Panc1 (cell line): ENCODE measurements around the gene AGPAT4. TPM values are rescaled to one million over a fixed set of nuclear protein-coding genes. Genes with fewer than 3 reads are reported as not detected.
"Not testable (repeated sequence)": the region's sequence is repeated elsewhere in the genome, so short reads cannot be mapped to it uniquely, and the experiment has no call there.

Source experiments
- ATAC-seq: fragments of 200-7000 bp; cut with Tn5 transposase; 2 replicates; pipeline ENCODE4 v1.9.1; 2020; ENCODE audit warnings: mild to moderate bottlenecking, moderate library complexity
- BruUV-seq: library from RNA; stranded (reverse); fragments of 400-500 nt; replicated peaks from 2 replicates; lab custom pipeline; 2021; lab: Mats Ljungman, UMichigan
- CTCF ChIA-PET: fragments of 300-600 bp; sonication (Branson Sonifier 250); formaldehyde crosslinking; loops from one replicate; lab custom pipeline; 2022; ENCODE audit warnings: antibody characterized with exemption; lab: Charles Lee
- POLR2A ChIA-PET: fragments of 300-600 bp; sonication (Branson Sonifier 250); formaldehyde crosslinking; loops from one replicate; lab custom pipeline; 2022; ENCODE audit warnings: antibody characterized with exemption; lab: Charles Lee
- DNase-seq: peaks from one replicate; pipeline ENCODE4 v3.0.0-alpha.2; 2010; ENCODE audit warnings: low read depth, low spot score
- H3K27ac ChIP-seq: 2 replicates; pipeline ENCODE4 v1.5.1; 2011; ENCODE audit warnings: mild to moderate bottlenecking, low read length, inconsistent platforms
- H3K27me3 ChIP-seq: fragments of 200-500 bp; sonication (Bioruptor generic); 2 replicates; pipeline ENCODE4 v1.6.0; 2014; ENCODE audit warnings: low read length, inconsistent platforms; ENCODE audit not compliant: control insufficient read depth, insufficient read depth
- H3K36me3 ChIP-seq: fragments of 200-500 bp; sonication (Bioruptor generic); 2 replicates; pipeline ENCODE4 v1.5.1; 2014; ENCODE audit warnings: inconsistent platforms, mild to moderate bottlenecking, low read length, moderate library complexity; ENCODE audit not compliant: control insufficient read depth, insufficient read depth
- H3K4me1 ChIP-seq: 2 replicates; pipeline ENCODE4 v1.5.1; 2011; ENCODE audit warnings: inconsistent platforms, mild to moderate bottlenecking, low read length, moderate library complexity; ENCODE audit not compliant: control insufficient read depth, insufficient read depth
- H3K4me3 ChIP-seq, 2 experiments: 2 replicates each; pipeline ENCODE4 v1.5.1; 2011 to 2012; ENCODE audit warnings: low read depth in 2 of 2, low read length in 2 of 2, mild to moderate bottlenecking in 2 of 2, inconsistent platforms in 1 of 2, moderate library complexity in 1 of 2
- H3K9me3 ChIP-seq: fragments of 200-500 bp; sonication (Bioruptor generic); 2 replicates; pipeline ENCODE4 v1.5.1; 2014; ENCODE audit warnings: low read depth, mild to moderate bottlenecking, inconsistent platforms, low read length, moderate library complexity; ENCODE audit not compliant: control insufficient read depth, insufficient read depth
- POLR2AphosphoS5 ChIP-seq: IDR thresholded peaks from 2 replicates; pipeline ENCODE4 v1.6.1; 2012; ENCODE audit warnings: mild to moderate bottlenecking, low read depth, low read length, moderate library complexity
- SIN3A ChIP-seq: IDR thresholded peaks from 2 replicates; pipeline ENCODE4 v1.6.1; 2012; ENCODE audit warnings: low read depth, mild to moderate bottlenecking, low read length, moderate library complexity, borderline replicate concordance; ENCODE audit not compliant: insufficient read depth
- TCF7L2 ChIP-seq: IDR thresholded peaks from 2 replicates; pipeline ENCODE4 v1.6.1; 2011; ENCODE audit warnings: mild to moderate bottlenecking, low read depth, low read length, inconsistent platforms
- in situ Hi-C: cut with HindIII; loops from 2 replicates; pipeline ENCODE4 v1.10.0; 2016; ENCODE audit warnings: low sequenced_read_pairs, low pct_unique_long_range_greater_than_20kb
- intact Hi-C: fragments of 100-400 bp; cut with micrococcal nuclease; formaldehyde crosslinking; loops from one replicate; pipeline ENCODE4 v1.10.0; 2022; ENCODE audit not compliant: unreplicated experiment
- total RNA-seq: library from RNA; stranded (reverse); gene quantifications from one replicate; pipeline ENCODE4 v1.2.1, GENCODE V29; 2021; ENCODE audit not compliant: unreplicated experiment
- TF ChIP-seq, protein P1 (sequence below), 2 experiments: IDR thresholded peaks; 2 replicates each; pipeline ENCODE4 v1.6.1; 2011 to 2012; ENCODE audit warnings: low read depth in 2 of 2, control low read depth in 1 of 2, low read length in 1 of 2, mild to moderate bottlenecking in 1 of 2, moderate library complexity in 1 of 2; ENCODE audit not compliant: insufficient read depth in 1 of 2
- TF ChIP-seq, protein P2 (sequence below): fragments of 450-650 bp; IDR thresholded peaks from 2 replicates; pipeline ENCODE4 v1.5.1; 2017; ENCODE audit warnings: mild to moderate bottlenecking

AGPAT4 gene
- total RNA-seq, 1 experiment from 2014 or later: 12.9 TPM

GRCh38 chr6:161186173-161186769 is 87.6 kb downstream of the AGPAT4 start:
- POLR2A ChIA-PET: interaction anchor here (0.6 kb wide), 1 partner anchor 28 kb away, joined by 3 read pairs; no protein-coding TSS in a partner anchor
- intact Hi-C loops (no loop called here), in situ Hi-C loops (no loop called here)
- CTCF ChIA-PET: no interaction called here
- no peaks in the 10 kb centered on the region for H3K36me3 ChIP-seq
- H3K27ac ChIP-seq: no peak overlapping the region
- DNase-seq: peak; percentile 41
- no peak overlapping the region for H3K4me3 ChIP-seq
- no TSS peak for BruUV-seq
- peaks cover 2% of the 10 kb centered on the region; the same call in 1 of the 2 replicates for H3K4me1 ChIP-seq
- no peaks in the 10 kb centered on the region for H3K9me3 ChIP-seq
- TF ChIP-seq TCF7L2 (no peak), SIN3A (no peak), POLR2AphosphoS5 (no peak)
- TF ChIP-seq, protein P1, sequence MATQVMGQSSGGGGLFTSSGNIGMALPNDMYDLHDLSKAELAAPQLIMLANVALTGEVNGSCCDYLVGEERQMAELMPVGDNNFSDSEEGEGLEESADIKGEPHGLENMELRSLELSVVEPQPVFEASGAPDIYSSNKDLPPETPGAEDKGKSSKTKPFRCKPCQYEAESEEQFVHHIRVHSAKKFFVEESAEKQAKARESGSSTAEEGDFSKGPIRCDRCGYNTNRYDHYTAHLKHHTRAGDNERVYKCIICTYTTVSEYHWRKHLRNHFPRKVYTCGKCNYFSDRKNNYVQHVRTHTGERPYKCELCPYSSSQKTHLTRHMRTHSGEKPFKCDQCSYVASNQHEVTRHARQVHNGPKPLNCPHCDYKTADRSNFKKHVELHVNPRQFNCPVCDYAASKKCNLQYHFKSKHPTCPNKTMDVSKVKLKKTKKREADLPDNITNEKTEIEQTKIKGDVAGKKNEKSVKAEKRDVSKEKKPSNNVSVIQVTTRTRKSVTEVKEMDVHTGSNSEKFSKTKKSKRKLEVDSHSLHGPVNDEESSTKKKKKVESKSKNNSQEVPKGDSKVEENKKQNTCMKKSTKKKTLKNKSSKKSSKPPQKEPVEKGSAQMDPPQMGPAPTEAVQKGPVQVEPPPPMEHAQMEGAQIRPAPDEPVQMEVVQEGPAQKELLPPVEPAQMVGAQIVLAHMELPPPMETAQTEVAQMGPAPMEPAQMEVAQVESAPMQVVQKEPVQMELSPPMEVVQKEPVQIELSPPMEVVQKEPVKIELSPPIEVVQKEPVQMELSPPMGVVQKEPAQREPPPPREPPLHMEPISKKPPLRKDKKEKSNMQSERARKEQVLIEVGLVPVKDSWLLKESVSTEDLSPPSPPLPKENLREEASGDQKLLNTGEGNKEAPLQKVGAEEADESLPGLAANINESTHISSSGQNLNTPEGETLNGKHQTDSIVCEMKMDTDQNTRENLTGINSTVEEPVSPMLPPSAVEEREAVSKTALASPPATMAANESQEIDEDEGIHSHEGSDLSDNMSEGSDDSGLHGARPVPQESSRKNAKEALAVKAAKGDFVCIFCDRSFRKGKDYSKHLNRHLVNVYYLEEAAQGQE (IDR thresholded peaks at IDR 0.05; ENCODE audit: insufficient read depth in 1 of 2, low read depth in 2 of 2, low read length in 1 of 2): no peak
- TF ChIP-seq, protein P2, sequence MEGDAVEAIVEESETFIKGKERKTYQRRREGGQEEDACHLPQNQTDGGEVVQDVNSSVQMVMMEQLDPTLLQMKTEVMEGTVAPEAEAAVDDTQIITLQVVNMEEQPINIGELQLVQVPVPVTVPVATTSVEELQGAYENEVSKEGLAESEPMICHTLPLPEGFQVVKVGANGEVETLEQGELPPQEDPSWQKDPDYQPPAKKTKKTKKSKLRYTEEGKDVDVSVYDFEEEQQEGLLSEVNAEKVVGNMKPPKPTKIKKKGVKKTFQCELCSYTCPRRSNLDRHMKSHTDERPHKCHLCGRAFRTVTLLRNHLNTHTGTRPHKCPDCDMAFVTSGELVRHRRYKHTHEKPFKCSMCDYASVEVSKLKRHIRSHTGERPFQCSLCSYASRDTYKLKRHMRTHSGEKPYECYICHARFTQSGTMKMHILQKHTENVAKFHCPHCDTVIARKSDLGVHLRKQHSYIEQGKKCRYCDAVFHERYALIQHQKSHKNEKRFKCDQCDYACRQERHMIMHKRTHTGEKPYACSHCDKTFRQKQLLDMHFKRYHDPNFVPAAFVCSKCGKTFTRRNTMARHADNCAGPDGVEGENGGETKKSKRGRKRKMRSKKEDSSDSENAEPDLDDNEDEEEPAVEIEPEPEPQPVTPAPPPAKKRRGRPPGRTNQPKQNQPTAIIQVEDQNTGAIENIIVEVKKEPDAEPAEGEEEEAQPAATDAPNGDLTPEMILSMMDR: no peak
- H3K27me3 ChIP-seq: no peaks in the 10 kb centered on the region
- peak; percentile 88 for ATAC-seq

GRCh38 chr6:161181121-161181520 is 92.7 kb downstream of the AGPAT4 start:
- no TSS peak for BruUV-seq
- ATAC-seq (no peak), DNase-seq (no peak)
- TF ChIP-seq, protein P2: no peak
- TF ChIP-seq, protein P1 (IDR thresholded peaks at IDR 0.05; ENCODE audit: insufficient read depth in 1 of 2, low read depth in 2 of 2, low read length in 1 of 2): no peak
- TF ChIP-seq SIN3A: no peak
- TF ChIP-seq TCF7L2: no peak
- no peak for TF ChIP-seq POLR2AphosphoS5
- H3K36me3 ChIP-seq: no peaks in the 10 kb centered on the region
- no peak overlapping the region for H3K27ac ChIP-seq
- no peaks in the 10 kb centered on the region for H3K9me3 ChIP-seq
- CTCF ChIA-PET: no interaction called here
- no peaks in the 10 kb centered on the region; the same call in 1 of the 2 replicates for H3K4me1 ChIP-seq
- H3K4me3 ChIP-seq: no peak overlapping the region
- POLR2A ChIA-PET: no interaction called here
- intact Hi-C loops: no loop called here
- in situ Hi-C loops: no loop called here
- H3K27me3 ChIP-seq: no peaks in the 10 kb centered on the region

DNA sequence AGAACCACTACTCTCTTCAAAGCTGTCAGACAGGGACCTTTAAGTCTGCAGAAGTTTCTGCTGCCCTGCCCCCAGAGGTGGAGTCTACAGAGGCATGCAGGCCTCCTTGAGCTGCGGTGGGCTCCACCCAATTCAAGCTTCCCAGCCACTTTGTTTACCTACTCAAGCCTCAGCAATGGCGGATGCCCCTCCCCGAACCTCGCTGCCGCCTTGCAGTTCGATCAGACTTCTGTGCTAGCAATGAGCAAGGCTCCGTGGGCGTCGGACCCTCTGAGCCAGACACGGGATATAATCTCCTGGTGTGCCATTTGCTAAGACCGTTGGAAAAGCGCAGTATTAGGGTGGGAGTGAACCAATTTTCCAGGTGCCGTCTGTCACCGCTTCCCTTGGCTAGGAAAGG is 95.7 kb downstream of the AGPAT4 start:
- BruUV-seq, POLR2A ChIA-PET, H3K27ac ChIP-seq, H3K9me3 ChIP-seq, H3K36me3 ChIP-seq, H3K27me3 ChIP-seq, H3K4me3 ChIP-seq, H3K4me1 ChIP-seq, intact Hi-C loops, CTCF ChIA-PET, in situ Hi-C loops, DNase-seq, ATAC-seq: not testable (repeated sequence)
